HG03280 (cell line): ENCODE measurements around the gene TYROBP.
"Not testable (repeated sequence)": the region's sequence is repeated elsewhere in the genome, so short reads cannot be mapped to it uniquely, and the experiment has no call there.

Experiments used
- ATAC-seq: cut with Tn5 transposase; IDR thresholded peaks from one replicate; pipeline ENCODE4 v1.9.1; 2021; ENCODE audit warnings: mild to moderate bottlenecking, moderate library complexity; ENCODE audit not compliant: unreplicated experiment

Gene TYROBP

DNA sequence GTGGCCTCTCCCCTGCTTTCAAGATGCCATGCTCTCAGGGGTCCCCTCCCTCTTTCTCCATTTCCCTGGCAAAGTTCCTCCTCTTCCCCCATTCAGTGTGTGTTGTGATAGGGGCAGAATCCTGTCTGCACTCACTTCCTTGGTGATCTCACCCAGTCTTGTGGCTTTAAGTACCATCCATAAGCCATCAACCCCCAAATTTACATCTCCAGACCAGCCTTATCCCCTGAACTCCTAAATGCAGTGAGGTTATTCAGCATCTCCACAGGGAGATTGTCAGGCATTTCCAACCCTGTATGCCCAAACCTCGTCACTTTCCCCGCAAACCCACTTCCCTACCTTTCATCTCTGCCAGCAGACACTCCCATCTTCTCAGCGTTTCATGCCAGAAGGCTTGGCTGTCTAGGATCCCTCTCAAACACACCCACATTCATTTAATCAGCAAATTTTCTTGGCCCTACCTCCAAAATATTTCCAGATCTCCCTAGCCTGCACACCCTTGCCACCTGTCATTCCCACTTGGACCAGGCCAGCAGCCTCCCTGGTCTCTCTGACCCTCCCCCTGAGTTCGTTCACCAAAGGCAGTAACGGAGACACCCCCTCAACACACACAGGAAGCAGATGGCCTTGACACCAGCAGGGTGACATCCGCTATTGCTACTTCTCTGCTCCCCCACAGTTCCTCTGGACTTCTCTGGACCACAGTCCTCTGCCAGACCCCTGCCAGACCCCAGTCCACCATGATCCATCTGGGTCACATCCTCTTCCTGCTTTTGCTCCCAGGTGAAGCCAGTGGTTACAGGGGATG lies 6.0 kb downstream of the TYROBP start, which contains the start of gene HCST:
HCST (plus strand) TSS at position 676 of the 808 bp plus-strand sequence; CDS start at position 741, 65 bp downstream.
- no peak for ATAC-seq

DNA sequence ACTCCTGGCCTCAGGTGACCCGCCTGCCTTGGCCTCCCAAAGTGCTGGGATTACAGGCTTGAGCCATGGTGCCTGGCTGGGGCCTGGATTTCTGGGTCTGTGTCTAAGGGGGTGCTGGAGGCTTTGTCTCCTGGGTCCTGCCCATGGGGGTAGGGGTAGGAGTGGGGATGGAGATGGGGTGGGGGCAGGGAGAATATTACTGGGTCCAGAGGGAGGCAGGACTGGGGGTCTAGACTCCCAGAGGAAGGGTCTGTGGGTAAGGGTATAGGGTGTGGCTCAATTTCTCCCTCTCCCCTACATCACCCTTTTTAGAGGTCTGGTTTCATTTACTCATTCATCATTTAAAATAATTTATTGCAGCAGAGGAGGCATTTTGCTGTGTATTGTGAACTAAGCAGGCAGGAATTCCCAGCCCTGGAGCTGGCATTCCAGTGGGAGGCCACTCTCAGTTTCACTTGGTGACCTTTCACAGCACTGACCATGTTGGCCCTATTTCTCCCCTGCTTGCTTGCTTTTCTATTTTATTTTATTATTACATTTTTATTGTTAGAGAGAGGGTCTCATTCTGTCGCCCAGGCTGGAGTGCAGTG lies 6.9 kb downstream of the TYROBP start:
- ATAC-seq = no peak

DNA sequence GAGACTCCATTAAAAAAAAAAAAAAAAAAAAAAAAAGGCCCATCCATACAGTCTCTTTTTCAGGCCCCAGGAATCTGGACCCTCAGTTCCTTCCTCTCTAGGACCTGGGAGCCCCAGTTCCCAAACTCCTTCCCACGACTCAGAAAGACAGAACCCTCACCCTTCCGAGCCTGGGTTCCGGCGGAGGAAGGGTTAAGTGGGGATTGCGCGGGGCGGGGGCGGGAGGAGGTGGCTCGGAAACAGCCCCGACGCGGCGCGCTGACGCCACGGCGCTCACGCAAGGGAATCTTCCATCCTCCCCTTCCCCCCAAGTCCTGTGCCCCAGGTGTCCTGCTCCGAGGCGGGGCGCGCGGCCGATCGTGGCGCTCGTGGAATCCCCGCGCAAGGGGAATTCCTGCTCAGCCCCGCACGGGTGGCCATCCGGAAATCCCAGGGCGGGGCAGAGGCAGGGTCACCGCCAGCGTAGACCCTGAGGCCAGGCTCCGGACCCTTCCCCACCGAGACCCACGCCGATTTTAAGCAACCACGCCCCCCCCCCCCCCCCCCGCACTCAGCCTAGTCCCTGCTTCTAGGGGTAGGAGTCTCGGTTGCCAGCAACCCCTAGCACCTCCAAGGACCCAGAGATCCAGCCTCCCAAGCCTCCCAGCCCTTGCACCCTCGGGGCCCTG lies 8.4 kb downstream of the TYROBP start:
- ATAC-seq = peak; percentile 42

DNA sequence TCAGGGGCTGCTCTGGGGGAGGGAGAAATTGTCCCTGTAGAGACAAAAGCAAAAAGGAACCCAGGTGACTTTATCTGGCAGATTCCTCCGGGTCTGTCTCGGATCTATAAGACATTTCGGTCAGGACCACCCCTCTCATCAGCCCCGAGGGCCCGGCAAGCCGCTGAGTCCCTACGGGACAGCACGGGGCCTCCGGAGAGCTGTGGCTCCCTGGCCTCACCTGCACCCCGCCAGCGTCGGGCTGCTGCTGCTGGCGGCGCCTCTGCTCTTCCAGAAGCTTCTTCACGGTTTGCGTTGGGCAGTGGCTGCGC lies 9.6 kb downstream of the TYROBP start:
- no peak for ATAC-seq

DNA sequence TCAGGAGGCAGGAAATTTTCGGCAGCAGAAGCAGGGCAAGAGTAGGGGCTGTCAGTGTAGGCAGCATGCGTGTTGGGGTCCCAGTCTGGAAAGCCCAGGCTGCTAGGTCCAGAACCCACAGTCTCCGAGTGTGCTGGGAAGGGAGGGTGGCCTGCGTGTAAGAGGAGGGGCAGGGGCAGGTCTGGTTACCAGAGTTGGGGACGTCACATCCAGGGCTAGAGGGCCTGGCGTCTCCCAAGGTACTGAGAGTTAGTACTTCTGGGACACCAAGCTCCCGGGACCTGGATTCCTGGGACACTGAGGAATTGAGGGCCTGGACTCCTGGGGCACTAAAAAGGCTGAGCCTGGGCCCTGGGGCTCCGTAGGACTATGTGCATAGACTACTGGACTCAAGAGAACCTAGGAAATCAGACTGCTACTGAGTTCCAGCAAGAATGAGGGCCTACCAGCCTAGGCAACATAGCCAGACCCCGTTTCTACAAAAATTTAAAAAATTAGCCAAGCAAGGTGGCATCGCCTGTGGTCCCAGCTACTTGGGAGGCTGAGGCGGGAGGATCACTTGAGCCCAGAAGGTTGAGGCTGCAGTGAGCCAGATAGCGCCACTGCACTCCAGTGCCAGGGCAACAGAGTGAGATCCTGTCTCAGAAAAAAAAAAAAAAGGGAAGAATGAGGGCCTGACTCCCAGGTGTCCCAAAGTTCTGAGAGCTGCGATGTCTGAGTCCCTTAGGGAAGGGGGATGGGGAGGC lies 10.2 kb downstream of the TYROBP start:
- ATAC-seq = no peak

DNA sequence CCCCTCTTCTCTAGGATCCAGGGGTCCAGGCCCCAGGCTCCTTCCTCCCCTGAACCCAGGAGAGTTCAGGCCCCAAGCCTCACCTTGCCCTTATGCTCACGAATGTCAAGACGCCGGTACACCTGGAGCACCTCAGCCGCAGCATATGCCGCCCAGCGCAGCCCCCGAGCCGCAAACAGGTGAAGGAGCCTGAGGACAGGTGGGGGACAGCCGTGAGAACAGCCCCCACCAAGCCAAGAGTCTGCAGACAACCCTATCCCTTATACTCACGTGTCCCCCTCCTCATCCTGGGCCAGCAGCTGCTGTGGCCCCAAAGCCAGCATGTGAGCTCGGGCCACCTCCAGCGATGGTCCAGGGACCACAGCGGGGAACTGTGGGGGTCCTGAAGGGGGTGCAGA lies 11.5 kb downstream of the TYROBP start:
- ATAC-seq = no peak

DNA sequence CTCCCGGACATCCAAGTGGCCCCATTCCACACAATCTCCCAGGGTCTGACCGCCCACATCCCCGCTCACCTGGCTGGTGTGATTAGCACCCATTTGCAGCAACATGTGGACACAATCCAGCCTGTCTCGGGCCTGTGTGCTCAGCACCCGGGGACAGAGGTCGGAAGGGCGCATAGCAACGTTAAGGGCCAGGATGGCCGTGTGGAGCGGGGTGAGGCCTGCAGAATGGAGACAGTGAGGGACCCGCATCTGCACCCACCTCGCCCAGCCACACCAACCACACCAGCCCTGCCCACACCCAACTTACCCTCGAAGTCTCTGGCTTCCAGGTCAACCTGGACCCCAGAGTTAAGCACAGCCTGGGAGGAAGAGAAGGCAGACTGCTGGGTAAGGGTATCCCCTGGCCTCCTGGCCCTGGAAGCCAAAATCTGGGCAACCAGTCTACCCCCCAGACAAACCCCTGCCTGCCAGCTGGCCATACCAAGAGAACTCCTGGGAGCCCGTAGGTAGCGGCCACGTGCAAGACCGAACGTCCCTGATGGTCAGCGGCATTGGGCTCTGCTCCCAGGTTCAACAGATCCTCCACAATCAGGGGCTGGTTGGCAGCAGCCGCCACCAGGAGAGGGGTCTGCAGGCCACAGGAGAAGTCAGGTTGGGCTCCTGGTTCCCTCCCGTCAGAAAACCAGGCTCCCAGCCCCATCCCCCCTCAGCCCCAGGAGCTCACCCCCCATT lies 12.0 kb downstream of the TYROBP start:
- ATAC-seq = no peak

DNA sequence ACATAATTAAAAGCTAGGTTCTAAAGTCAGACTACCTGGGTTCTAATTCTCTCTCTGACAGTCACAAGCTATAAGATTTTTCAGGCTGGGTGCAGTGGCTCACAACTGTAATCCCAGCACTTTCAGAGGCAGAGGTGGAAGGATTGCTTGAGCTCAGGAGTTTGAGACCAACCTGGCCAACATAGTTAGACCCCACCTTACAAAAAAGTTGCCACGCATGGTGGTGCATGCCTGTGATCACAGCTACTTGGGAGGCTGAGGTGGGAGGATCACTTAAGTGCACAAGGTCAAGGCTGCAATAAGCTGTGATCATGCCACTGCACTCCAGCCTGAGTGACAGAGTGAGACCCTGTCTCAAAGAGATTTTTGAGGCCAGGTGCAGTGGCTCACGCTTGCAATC lies 13.8 kb downstream of the TYROBP start:
- no peak for ATAC-seq

DNA sequence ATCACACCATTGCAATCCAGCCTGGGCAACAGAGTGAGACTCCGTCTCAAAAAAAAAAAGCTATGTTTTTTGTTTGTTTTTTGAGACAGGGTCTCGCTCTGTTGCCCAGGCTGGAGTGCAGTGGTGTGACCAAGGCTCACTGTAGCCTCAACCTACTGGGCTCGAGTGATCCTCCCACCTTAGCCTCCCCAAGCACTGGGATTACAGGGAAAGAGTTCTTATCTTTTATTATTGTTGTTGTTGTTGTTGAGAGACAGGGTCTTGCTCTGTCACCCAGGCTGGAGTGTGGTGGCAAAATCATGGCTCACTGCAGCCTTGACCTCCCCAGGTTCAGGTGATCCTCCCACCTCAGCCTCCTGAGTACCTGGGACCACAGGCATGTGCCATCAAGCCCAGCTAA lies 16.3 kb downstream of the TYROBP start:
- ATAC-seq = not testable (repeated sequence)

DNA sequence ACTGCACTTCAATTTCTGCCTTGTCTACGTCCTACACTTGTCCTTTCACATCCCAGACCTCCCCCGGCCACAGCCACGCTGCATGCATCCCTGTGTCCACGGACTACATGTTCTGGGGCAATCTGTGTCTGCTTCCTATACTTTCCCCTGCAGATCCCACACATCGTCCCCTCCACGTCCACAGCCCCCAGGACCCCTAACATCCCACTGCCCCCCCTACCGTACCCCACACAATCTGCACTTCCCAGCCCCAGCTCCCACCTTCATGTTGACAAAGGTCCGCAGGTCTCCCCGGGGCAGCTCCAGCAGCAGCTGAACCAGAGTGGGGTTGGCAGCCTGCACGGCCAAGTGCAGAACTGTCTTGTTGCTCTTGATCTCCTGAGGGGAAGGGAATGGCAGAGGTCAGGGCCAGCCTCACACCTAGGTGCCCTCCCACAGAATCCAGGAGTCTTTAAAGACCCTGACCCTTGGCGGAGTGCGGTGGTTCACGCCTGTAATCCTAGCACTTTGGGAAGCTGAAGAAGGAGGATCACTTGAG lies 17.9 kb downstream of the TYROBP start:
- no peak for ATAC-seq

DNA sequence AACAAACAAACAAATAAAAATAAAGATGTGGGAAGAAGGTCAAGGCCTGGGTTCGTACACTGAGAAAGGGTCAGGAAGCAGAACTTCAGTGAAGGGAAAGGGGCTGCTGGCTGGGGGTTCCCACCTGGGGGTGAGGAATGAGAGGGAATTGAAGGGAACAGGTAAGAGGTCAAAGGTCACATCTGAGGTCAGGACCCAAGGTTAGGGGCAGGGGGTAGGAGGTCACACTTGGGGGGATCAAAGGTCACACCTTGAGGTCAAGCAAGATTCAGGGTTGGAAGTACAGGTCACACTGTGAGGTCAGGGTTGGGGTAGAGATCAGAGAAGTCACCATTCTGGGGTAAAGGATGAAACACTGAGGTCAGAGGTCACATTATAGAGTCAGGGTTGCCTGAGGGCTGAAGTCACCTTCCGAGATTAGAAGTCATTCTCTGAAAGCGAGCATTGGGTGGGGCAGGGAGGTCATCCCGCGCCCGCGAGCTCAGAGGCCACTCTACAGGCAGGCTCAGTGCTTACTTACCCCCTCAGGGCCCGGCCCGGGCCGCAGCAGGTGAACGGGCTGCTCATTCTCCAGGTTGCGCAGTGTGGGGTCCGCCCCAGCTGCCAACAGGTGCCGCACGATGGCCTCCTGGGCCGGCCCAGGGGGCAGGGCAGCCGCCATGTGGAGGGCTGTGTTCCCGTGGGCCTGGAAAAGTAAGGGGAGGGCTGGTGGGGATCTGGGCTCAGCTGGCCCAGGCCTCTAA lies 18.6 kb downstream of the TYROBP start:
- ATAC-seq = no peak

DNA sequence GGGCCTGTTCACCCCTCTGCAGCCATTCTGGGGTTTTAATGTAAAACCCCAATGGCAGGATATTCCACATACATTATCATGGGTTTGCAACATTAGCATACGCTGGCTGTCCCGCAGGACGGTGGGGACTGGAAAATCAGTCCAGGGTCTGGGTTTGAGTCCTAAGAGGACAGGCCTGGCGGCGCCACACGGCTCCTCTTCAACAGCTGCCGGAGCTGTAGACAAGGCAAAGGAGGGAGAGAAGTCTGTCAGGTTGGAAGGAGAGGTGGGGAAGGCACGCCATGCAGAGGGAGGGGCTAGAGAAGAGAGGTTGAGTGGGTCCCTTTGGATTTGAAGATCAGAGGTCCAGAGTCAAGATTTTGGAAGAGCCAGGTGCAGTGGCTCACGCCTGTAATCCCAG lies 19.7 kb downstream of the TYROBP start:
- no peak for ATAC-seq

DNA sequence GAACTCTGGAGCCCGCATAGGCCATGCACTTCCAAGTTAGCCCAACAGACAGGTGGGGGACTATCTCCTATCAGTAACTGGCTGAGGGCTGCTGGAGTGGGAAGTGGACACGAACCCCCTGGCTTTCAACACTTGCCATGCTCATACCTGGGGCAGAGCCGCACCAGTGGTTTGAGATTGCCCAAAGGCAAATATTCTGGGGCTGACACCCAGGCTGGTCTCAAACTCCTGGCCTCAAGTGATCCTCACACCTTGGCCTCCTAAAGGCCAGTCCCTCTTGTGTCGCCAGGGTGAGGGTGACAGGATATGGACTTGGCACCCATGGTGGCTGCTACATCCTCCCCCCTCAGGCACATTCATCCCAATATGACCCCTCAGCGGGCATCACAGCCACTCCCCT lies 20.9 kb downstream of the TYROBP start:
- ATAC-seq = no peak

DNA sequence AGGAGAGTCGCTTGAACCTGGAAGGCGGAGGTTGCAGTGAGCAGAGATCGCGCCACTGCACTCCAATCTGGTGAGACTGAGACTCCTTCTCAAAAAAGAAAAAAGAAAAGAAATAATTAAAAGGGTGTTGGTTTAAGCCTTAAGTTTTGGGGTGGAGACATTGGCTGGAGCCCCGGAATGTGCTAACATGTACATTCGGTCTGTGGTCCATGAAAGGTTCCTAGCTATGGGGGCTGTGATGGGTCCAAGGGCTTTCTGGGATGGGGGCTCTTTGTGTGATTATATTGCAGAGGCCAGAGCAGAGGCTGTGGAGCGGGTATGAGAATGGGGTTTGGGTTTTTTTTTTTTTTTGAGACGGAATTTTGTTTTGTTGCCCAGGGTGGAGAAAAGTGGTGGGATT lies 22.2 kb downstream of the TYROBP start:
- ATAC-seq = no peak

DNA sequence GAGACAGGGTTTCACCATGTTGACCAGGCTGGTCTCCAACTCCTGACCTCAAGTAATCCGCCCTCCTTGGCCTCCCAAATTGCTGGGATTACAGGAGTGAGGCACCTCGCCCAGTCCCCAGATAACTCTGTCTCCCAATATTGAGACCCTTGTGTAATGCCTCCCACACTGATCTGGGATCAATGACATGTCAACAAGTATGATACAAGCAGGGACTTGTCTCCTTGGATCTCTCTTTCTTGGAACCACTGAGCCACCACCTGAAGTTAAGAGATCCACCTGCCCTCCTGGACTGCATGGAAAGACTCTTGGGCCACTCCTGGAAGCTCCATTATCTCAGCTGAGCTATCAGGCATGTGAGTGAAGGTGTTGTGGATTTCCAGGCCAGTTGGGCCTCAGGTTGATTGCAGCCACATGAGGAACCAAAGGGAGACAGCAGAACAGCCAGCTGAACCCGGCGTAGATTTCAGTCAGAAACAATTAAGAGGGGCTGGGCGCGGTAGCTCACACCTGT lies 22.8 kb downstream of the TYROBP start:
- no peak for ATAC-seq

DNA sequence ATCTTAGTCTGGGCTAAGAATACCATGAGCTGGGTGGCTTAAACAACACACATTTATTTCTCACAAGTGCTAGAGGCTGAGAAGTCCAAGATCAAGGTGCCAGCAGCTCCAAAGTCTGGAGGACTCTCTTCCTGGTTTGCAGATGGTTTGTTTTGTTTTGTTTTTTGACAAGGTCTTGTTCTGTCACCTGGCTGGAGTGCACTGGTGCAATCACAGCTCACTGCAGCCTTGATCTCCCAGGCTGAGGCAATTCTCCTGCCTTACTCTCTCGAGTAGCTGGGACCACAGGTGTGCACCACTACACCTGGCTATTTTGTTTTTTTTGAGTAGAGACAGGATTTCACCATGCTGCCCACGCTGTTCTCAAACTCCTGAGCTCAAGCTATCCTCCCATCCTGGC lies 24.2 kb downstream of the TYROBP start:
- ATAC-seq = no peak

DNA sequence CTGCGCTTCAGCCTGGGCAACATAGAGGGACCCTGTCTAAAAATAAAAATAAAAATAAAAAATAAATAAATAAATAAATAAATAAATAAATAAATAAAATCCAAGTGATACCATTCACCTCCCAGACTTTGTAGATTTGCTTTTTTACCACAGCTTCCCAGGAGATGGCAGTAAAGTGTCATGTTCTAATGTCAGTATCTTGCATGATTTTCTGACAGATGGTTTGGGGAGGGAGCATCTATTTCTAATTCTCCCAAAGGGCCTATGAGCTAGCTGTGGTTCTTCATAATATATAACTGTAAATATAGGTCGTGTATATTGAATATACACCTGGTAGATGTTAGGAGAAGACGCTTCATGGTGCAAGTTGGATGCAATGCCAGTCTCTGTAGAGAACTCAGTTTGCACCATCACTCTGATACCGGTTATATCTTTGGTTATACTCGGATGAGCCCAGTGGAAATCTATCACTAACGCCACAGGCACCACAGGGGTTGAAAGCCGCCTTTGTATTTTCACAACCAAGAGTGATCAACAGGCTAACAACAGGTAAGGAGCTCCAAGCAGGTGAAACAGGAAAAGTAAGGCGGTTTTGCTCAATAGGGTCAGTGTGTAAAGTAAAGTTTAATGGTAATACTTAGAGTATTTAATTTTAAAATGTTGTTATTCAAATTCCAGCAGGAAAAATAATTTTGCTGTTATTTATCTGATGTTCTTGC lies 25.8 kb downstream of the TYROBP start:
- ATAC-seq = no peak

DNA sequence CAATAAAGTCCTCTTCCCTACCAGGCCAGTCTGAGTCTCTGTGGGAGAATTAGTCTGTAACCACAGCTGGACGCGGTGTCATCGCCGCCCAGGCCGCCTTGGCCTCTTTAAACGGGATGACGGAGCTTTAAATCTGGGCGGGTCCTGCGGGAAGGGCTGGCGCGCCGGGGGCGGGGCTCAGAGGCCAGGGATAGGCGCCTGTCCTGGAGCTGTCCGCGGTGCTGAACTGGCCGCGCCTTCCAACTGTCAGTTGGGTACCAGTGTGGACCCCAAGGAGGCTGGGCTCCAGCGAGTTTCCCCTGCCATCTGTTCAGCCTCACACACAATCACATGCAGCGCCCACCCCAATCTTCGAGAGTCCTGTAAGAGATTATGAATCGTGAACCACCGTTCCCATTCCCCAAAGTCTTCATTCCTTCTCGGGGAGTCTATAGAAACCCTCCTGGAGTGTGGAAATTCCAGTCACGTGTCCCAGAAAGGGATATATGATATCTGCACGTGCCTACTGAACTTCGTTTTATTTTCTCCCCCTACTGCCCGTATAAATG lies 28.3 kb downstream of the TYROBP start:
- no peak for ATAC-seq

DNA sequence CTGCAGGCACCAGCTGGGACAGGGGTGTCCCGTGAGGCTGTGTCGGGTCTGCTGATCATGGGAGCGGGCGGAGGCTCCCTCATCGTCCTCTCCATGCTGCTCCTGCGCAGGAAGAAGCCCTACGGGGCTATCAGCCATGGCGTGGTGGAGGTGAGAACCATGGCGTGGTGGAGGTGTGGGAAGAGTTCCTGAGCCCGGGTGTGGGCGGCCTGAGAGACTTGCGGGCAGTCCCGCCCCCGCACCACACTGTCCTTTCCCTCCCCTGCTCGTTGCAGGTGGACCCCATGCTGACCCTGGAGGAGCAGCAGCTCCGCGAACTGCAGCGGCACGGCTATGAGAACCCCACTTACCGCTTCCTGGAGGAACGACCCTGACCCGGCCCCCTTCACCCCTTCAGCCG lies 29.0 kb downstream of the TYROBP start:
- ATAC-seq = no peak
